K562 (cell line): ENCODE measurements around the gene PLSCR3. TPM values are rescaled to one million over a fixed set of nuclear protein-coding genes. Genes with fewer than 3 reads are reported as not detected.

Source experiments
- ARID1B ChIP-seq: fragments of 450-650 bp; IDR thresholded peaks from 2 replicates; pipeline ENCODE4 v1.6.1; 2016; ENCODE audit warnings: antibody characterized with exemption, mild to moderate bottlenecking, inconsistent platforms
- EP400 ChIP-seq: fragments of 450-650 bp; IDR thresholded peaks from 2 replicates; pipeline ENCODE4 v1.6.1; 2017; ENCODE audit warnings: antibody characterized with exemption, mild to moderate bottlenecking, moderate library complexity
- KAT7 ChIP-seq: sonication (generic); formaldehyde crosslinking; IDR thresholded peaks from 2 replicates; pipeline ENCODE4 v1.8.0; 2022; ENCODE audit warnings: missing genetic modification reagents, mild to moderate bottlenecking, borderline replicate concordance
- NR2C1 ChIP-seq, 2 experiments: fragments of 450-650 bp; IDR thresholded peaks; 2 replicates each; pipeline ENCODE4 v1.6.1; 2017; ENCODE audit warnings: mild to moderate bottlenecking in 2 of 2, antibody characterized with exemption in 1 of 2, inconsistent platforms in 1 of 2, missing compliant biosample characterization in 1 of 2, missing genetic modification characterization in 1 of 2
- NR2C2 ChIP-seq, 2 experiments: fragments of 200-800 bp in 1 of 2; sonication (Bioruptor generic) in 1 of 2; sonication (generic) in 1 of 2; formaldehyde crosslinking in 1 of 2; IDR thresholded peaks; 2 replicates each; pipeline versions ENCODE4 v1.6.1 to v1.8.0; 2016 to 2022; ENCODE audit warnings: mild to moderate bottlenecking in 1 of 2, missing compliant biosample characterization in 1 of 2, missing genetic modification characterization in 1 of 2, missing genetic modification reagents in 1 of 2
- POLR2AphosphoS5 ChIP-seq: IDR thresholded peaks from 2 replicates; pipeline ENCODE4 v1.6.1; 2011; ENCODE audit warnings: mild to moderate bottlenecking, low read depth, low read length, moderate library complexity; ENCODE audit not compliant: control insufficient read depth, insufficient read depth
- PTTG1 ChIP-seq: fragments of 450-650 bp; IDR thresholded peaks from 2 replicates; pipeline ENCODE4 v1.6.1; 2016; ENCODE audit warnings: low read depth, mild to moderate bottlenecking, missing genetic modification characterization, missing compliant biosample characterization
- SMC3 ChIP-seq: conservative IDR thresholded peaks from 2 replicates; pipeline ENCODE4 v1.6.1; 2011; ENCODE audit warnings: low read depth, low read length, improper control_type of control experiment; ENCODE audit not compliant: insufficient read depth
- ZNF134 ChIP-seq: fragments of 250-450 bp; sonication (Bioruptor Pico); conservative IDR thresholded peaks from 2 replicates; pipeline ENCODE4 v1.4.0; 2020
- ZNF253 ChIP-seq: fragments of 250-450 bp; sonication (Bioruptor Pico); conservative IDR thresholded peaks from 2 replicates; pipeline ENCODE4 v1.6.1; 2021; ENCODE audit warnings: mild to moderate bottlenecking
- ZNF583 ChIP-seq: fragments of 250-450 bp; sonication (Bioruptor Pico); IDR thresholded peaks from 2 replicates; pipeline ENCODE4 v1.4.0; 2020
- ZSCAN29 ChIP-seq: fragments of 450-650 bp; IDR thresholded peaks from 2 replicates; pipeline ENCODE4 v1.6.1; 2017
- polyA plus RNA-seq, 8 experiments: library from polyadenylated mRNA; depleted of rRNA in 4 of 8; stranded (reverse) in 5 of 8; unstranded in 3 of 8; fragments of >200 nt; fragmentation: Nextera tagmentation in 2 of 8; fragmentation: Illumina TruSeq in 1 of 8; extraction: Ambion mirVana in 2 of 8; extraction: Trizol in 1 of 8; gene quantifications; 2 replicates each; pipeline versions ENCODE4 v1.2.1 to v1.2.3, GENCODE V29; 2011 to 2014; ENCODE audit warnings: inconsistent platforms in 1 of 8, missing spikeins in 1 of 8
- total RNA-seq, 7 experiments: library from RNA; depleted of rRNA in 6 of 7; stranded (reverse); fragments of >200 nt in 6 of 7; fragmentation: Illumina TruSeq in 2 of 7; extraction: Trizol in 2 of 7; gene quantifications; 2 replicates each; pipeline versions ENCODE4 v1.2.1 to v1.2.3, GENCODE V29; 2011 to 2021; ENCODE audit warnings: low replicate concordance in 1 of 7
- TF ChIP-seq, protein P1 (sequence below): sonication (generic); formaldehyde crosslinking; IDR thresholded peaks from 2 replicates; pipeline ENCODE4 v1.9.0; 2022; ENCODE audit warnings: mild to moderate bottlenecking, missing genetic modification reagents
- TF ChIP-seq, protein P2 (sequence below): fragments of 450-650 bp; IDR thresholded peaks from 2 replicates; pipeline ENCODE4 v1.6.1; 2016; ENCODE audit warnings: borderline replicate concordance
- TF ChIP-seq, protein P3 (sequence below), 2 experiments: fragments of 450-650 bp in 1 of 2; sonication (generic) in 1 of 2; formaldehyde crosslinking in 1 of 2; IDR thresholded peaks; 2 replicates each; pipeline versions ENCODE4 v1.7.1 to v1.9.0; 2016 to 2022; ENCODE audit warnings: inconsistent platforms in 1 of 2, mild to moderate bottlenecking in 1 of 2, missing genetic modification reagents in 1 of 2

Gene PLSCR3
- total and polyA plus RNA-seq, 9 of the 15 experiments (the other 6 are each of a cell fraction or from before 2014, with no cell fraction given) = 3.2 to 16.8 (median 4.5) TPM

DNA sequence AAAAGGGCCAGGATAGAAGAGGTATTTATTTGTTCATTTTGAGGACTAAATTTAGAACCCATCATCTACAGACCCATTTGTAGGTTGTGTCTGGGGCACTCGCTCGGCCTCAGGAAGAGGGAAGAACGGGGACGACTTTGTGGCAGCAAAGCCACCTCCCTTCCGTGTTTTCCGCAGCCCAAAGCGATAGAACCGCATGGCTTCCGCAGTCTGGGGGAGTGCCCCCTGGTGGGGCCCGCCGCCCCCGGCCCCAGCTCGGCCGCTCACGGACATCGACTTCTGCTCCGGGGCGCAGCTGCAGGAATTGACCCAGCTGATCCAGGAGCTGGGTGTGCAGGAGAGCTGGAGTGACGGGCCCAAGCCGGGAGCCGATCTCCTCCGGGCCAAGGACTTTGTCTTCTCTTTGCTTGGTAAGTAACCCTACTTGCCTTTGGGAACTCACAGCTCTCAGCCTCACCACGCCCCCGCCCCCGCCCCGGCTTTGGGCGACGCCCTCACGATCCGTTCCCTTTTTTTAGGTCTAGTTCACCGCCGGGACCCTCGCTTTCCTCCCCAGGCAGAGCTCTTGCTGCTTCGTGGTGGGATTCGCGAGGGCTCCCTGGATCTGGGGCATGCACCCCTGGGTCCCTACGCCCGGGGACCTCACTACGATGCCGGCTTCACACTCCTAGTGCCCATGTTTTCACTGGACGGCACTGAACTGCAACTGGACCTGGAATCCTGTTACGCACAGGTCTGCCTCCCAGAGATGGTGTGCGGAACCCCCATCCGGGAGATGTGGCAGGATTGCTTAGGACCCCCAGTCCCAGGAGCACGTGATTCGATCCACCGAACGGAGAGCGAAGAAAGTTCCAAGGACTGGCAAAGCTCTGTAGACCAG, 41.6 kb upstream of the PLSCR3 start (continued):
- peak; percentile 83 for TF ChIP-seq EP400
- no peak for TF ChIP-seq ZNF253 (CRISPR knock-in tag)
- TF ChIP-seq NR2C2 (CRISPR knock-in tag; IDR thresholded peaks at IDR 0.05) = no peak
- no peak for TF ChIP-seq NR2C2 (tag; IDR thresholded peaks at IDR 0.05)
- TF ChIP-seq ZNF583 (CRISPR knock-in tag) = no peak
- TF ChIP-seq, protein P1, sequence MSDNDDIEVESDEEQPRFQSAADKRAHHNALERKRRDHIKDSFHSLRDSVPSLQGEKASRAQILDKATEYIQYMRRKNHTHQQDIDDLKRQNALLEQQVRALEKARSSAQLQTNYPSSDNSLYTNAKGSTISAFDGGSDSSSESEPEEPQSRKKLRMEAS (CRISPR knock-in tag) = peak; percentile 73
- TF ChIP-seq SMC3 = no peak
- 0 out of 2 replicates have a peak, but pooled peaks have one; percentile 15 for TF ChIP-seq POLR2AphosphoS5
- TF ChIP-seq, protein P2, sequence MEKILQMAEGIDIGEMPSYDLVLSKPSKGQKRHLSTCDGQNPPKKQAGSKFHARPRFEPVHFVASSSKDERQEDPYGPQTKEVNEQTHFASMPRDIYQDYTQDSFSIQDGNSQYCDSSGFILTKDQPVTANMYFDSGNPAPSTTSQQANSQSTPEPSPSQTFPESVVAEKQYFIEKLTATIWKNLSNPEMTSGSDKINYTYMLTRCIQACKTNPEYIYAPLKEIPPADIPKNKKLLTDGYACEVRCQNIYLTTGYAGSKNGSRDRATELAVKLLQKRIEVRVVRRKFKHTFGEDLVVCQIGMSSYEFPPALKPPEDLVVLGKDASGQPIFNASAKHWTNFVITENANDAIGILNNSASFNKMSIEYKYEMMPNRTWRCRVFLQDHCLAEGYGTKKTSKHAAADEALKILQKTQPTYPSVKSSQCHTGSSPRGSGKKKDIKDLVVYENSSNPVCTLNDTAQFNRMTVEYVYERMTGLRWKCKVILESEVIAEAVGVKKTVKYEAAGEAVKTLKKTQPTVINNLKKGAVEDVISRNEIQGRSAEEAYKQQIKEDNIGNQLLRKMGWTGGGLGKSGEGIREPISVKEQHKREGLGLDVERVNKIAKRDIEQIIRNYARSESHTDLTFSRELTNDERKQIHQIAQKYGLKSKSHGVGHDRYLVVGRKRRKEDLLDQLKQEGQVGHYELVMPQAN = peak; percentile 55; the same call in 1 of the 2 replicates
- TF ChIP-seq ZSCAN29 = no peak
- TF ChIP-seq, protein P3, sequence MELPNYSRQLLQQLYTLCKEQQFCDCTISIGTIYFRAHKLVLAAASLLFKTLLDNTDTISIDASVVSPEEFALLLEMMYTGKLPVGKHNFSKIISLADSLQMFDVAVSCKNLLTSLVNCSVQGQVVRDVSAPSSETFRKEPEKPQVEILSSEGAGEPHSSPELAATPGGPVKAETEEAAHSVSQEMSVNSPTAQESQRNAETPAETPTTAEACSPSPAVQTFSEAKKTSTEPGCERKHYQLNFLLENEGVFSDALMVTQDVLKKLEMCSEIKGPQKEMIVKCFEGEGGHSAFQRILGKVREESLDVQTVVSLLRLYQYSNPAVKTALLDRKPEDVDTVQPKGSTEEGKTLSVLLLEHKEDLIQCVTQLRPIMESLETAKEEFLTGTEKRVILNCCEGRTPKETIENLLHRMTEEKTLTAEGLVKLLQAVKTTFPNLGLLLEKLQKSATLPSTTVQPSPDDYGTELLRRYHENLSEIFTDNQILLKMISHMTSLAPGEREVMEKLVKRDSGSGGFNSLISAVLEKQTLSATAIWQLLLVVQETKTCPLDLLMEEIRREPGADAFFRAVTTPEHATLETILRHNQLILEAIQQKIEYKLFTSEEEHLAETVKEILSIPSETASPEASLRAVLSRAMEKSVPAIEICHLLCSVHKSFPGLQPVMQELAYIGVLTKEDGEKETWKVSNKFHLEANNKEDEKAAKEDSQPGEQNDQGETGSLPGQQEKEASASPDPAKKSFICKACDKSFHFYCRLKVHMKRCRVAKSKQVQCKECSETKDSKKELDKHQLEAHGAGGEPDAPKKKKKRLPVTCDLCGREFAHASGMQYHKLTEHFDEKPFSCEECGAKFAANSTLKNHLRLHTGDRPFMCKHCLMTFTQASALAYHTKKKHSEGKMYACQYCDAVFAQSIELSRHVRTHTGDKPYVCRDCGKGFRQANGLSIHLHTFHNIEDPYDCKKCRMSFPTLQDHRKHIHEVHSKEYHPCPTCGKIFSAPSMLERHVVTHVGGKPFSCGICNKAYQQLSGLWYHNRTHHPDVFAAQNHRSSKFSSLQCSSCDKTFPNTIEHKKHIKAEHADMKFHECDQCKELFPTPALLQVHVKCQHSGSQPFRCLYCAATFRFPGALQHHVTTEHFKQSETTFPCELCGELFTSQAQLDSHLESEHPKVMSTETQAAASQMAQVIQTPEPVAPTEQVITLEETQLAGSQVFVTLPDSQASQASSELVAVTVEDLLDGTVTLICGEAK (IDR thresholded peaks at IDR 0.05) = no peak
- TF ChIP-seq, protein P3 (CRISPR knock-in tag; IDR thresholded peaks at IDR 0.05) = no peak
- no peak for TF ChIP-seq PTTG1 (tag)
- 0 out of 2 replicates have a peak, but pooled peaks have one; percentile 44 for TF ChIP-seq KAT7
- no peak for TF ChIP-seq NR2C1 (IDR thresholded peaks at IDR 0.05)
- TF ChIP-seq NR2C1 (tag; IDR thresholded peaks at IDR 0.05) = no peak
- TF ChIP-seq ZNF134 (CRISPR knock-in tag) = no peak
- no peak; the same call in 1 of the 2 replicates for TF ChIP-seq ARID1B
